Stimulated activated CD8-positive, alpha-beta memory T cell treated with anti-CD3 and anti-CD28 coated beads, Interleukin-4, amount 100 ng/mL, for 48 hours (primary cell): ENCODE measurements around the gene HBA1.
"Not testable (repeated sequence)": the region's sequence is repeated elsewhere in the genome, so short reads cannot be mapped to it uniquely, and the experiment has no call there.

ENCODE experiments used
- DNase-seq: peaks from one replicate; pipeline ENCODE4 v3.0.0-alpha.2; 2020

HBA1 gene

DNA sequence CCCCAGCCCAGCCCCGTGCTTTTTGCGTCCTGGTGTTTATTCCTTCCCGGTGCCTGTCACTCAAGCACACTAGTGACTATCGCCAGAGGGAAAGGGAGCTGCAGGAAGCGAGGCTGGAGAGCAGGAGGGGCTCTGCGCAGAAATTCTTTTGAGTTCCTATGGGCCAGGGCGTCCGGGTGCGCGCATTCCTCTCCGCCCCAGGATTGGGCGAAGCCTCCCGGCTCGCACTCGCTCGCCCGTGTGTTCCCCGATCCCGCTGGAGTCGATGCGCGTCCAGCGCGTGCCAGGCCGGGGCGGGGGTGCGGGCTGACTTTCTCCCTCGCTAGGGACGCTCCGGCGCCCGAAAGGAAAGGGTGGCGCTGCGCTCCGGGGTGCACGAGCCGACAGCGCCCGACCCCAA, 474 bp upstream of the HBA1 start:
- not testable (repeated sequence) for DNase-seq

DNA sequence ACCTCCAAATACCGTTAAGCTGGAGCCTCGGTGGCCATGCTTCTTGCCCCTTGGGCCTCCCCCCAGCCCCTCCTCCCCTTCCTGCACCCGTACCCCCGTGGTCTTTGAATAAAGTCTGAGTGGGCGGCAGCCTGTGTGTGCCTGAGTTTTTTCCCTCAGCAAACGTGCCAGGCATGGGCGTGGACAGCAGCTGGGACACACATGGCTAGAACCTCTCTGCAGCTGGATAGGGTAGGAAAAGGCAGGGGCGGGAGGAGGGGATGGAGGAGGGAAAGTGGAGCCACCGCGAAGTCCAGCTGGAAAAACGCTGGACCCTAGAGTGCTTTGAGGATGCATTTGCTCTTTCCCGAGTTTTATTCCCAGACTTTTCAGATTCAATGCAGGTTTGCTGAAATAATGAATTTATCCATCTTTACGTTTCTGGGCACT, 928 bp downstream of the HBA1 start:
- DNase-seq = no peak

- DNase-seq = no peak
Observed at GRCh38 chr16:177981-178667, 1.6 kb downstream of the HBA1 start.

DNA sequence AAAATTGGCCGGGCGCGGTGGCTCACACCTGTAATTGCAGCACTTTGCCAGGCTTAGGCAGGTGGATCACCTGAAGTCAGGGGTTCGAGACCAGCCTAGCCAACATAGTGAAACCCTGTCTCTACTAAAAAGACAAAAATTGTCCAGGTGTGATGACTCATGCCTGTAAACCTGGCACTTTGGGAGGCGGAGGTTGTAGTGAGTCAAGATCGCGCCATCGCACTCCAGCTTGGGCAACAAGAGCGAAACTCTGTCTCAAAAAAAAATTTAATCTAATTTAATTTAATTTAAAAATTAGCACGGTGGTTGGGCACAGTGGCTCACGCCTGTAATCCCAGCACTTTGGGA, 2.2 kb downstream of the HBA1 start:
- no peak for DNase-seq

- no peak for DNase-seq
Observed at GRCh38 chr16:179211-180092, 3.0 kb downstream of the HBA1 start.

GRCh38 chr16:180101-180675, 3.7 kb downstream of the HBA1 start, which contains the start of gene HBQ1:
Gene HBQ1, plus strand, starts transcription at chr16:180459. Its CDS starts 28 bp downstream, at chr16:180487.
- DNase-seq = peak; percentile 73

- DNase-seq = peak; percentile 94
Observed at GRCh38 chr16:180681-181564, 4.4 kb downstream of the HBA1 start.

GRCh38 chr16:181565-182021, 5.1 kb downstream of the HBA1 start:
- no peak for DNase-seq

DNA sequence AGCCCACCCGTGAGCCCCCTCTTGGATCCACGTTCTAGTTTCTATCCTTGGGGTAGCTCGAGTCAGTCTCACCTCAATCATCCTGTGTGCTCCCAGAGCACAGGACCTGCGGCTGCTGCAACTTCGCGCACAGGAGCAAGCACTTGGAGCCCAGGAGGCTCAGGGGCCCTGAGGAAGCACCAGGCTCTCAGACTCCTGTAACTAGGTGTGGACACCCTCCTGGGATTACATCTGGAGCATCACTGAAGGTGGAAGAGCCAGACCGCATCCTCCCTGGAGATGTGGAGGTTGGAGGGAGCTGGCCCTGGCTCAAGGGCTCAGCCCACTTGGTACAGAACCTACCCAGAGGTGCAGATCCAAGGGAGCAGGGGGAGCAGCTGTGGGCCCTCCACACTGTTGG, 6.5 kb downstream of the HBA1 start:
- DNase-seq = no peak

DNA sequence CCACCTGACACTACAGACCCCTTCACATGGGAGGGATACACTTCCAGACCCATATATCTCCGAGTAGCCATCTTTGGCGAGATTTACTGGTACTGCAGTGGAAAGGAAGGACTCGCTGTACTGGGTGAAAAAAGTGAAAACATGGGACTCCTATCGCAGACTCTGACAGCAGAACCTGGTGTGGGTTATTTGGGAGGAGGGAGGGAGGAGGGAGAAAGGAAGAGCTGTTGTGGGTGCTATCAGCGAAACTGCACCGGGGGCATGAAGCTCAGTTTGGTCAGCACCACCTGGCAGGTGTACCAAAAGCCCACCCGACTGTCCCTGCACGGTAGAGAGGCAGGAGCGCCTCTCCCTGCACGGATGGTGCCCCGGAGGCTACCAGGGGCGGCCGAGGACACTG, 8.7 kb downstream of the HBA1 start:
- DNase-seq = no peak

DNA sequence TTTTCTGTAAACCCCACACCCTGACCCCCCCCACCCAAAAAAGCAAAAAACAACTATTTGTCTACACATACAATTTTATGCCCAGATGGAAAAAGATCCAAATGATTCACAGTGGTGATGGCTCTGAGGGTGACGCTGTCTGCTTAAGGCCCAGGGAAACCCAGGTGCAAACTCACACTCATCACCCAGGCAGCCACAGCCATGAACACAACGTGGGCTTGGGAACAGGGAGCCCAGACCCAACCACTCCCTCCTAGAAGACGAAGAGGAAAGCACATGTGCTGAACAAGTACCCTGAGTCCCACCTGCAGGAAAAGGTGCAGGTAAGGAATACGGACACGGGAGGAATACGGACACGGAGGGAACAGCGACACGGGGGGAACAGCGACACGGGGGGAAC, 9.2 kb downstream of the HBA1 start:
- no peak for DNase-seq

DNA sequence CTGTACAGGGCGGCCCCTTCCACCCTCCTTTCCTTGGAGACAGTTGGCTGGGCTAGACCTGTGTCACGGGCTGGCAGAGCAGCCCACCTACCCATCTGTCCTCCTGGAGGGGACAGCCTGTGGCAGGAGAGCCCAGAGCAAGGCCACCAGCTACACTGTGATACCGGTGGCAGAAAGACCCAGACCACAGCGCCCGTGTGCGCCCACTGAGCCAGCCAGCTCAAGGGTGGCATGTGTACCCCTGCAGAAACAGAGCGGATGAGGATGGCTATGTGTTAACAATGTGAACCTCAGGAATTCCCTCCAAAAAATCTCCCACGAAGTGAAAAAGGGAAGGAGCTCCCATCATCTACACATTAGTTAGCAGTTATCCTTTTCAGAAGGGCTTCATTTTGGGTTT, 10.8 kb downstream of the HBA1 start:
- no peak for DNase-seq

DNA sequence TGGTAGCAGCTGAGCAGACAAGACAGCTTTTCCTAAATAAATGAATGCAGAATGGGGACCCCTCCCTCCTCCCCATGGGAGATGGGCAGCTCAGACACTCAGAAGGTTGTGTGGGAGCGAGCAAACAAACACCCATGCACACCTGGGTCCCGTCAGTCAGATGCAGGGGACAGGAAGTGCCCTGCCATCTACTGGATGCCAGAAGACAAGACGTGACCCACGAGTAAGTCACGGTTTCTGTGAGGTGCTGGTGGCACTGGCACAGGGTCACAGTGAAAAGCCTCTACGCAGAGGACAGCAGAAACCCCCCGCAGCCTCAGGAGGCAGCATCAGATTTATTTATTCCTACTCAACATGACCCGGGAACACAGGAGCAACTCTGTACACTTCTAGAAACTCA, 12.2 kb downstream of the HBA1 start:
- peak; percentile 40 for DNase-seq

DNA sequence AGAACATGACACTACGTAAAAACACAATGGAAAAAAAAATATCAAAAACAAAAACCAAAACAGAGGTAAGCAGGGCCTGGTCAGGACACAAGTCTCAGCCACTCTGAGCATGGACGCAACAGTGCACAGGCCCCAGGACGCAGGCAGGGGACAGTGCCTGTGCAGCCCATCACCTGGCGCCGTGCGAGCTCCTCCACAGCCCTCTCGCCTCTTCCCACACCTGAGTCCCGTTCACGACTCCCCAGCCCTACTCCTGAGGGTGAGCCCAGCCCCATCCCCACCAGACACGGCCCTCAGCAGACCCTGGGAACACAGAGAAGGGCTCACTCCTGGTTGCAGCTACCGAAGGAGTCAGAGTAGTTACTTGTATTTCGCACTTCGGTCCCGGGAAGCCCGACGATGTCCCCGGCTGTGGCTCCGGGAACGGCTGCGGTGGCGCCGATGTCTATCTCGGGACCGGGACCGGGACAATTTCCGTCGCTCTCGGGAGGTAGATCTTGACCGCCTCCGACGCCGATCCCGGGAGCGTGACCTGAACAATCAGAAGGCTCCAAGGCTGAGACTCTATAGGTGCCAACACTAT, 13.2 kb downstream of the HBA1 start:
- DNase-seq = no peak

DNA sequence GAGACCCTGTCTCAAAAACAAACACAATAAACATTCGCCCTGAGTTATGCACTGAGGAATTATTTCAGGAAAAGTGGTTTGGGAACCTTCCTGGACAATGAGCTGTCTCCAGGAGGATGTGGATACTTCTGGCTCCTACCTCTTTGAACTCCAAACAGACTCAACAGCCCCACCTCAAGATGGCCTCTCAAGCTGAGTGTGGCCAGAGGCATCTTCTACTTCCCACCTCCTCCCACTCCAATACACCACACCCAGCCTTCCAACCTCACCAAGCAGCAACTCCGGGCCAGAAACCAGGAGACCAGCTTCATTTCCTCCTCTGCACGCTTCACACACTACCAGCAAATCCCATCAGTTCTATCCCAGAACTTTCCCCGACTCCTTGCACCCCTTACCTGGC, 15.4 kb downstream of the HBA1 start:
- no peak for DNase-seq

- DNase-seq = no peak
Observed at GRCh38 chr16:192686-193085, 16.2 kb downstream of the HBA1 start.

- no peak for DNase-seq
Observed at GRCh38 chr16:193441-193840, 17.0 kb downstream of the HBA1 start.

DNA sequence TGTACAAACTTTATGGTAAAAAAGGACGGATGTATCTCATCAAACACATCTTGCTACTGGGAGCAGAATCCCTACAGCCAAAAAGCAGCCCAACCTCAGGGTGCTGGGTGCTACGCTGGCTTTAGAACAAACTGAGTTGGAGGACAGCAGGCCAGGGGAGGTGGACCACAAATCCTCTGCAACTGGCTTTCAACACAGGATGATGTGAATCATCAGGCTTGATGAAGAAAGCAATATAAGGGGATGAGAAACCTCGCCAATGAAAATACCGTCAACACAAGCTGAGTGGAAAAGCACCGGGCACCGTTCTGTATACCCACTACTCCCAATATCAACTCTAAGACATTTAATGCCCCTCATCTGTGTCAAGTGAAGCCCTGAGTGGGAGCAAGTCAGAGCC, 18.0 kb downstream of the HBA1 start:
- DNase-seq = no peak

GRCh38 chr16:200388-200787, 23.9 kb downstream of the HBA1 start:
- no peak for DNase-seq

DNA sequence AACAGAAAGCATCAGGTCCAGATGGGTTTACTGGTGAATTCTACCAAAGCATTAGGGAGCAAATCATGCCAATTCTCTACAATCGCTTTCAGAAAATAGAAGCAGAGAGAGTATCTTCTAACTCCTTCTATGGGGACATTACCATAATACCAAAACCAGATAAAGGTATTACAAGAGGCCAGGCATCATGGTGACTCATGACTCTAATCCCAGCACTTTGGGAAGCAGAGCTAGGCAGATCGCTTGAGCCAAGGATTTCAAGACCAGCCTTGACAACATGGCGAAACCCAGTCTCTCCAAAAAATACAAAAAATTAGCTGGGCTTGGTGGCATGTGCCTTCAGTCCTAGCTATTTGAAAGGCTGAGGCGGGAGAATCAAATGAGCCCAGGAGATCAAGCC, 26.8 kb downstream of the HBA1 start:
- DNase-seq = no peak

- DNase-seq = not testable (repeated sequence)
Observed at GRCh38 chr16:204046-204445, 27.6 kb downstream of the HBA1 start.

DNA sequence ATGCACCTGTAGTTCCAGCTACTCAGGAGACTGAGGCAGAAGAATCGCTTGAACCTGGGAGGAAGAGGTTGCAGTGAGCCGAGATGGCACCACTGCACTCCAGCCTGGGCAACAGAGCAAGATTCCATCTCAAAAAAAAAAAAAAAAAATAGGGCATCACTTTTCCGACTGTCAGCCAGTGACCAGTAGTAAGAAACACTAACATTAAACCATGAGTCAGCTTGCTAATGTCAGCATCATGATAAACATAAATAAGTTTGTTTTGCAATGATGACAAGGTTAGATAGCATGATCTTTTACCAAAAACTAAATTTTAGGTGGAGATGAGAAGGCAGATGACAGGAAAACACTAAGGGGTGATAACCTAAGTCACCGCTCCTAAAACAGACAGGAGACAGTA, 32.9 kb downstream of the HBA1 start:
- DNase-seq = not testable (repeated sequence)
